K562 (cell line): ENCODE results near the gene SCAMP5. TPM values are rescaled to one million over a fixed set of nuclear protein-coding genes. Genes with fewer than 3 reads are reported as not detected.

Experiments used
- ARID1B ChIP-seq: fragments of 450-650 bp; IDR thresholded peaks from 2 replicates; pipeline ENCODE4 v1.6.1; 2016; ENCODE audit warnings: antibody characterized with exemption, mild to moderate bottlenecking, inconsistent platforms
- BCL6 ChIP-seq: fragments of 250-450 bp; sonication (Bioruptor Pico); IDR thresholded peaks from 2 replicates; pipeline ENCODE4 v1.4.0; 2020
- BHLHE40 ChIP-seq: IDR thresholded peaks from 2 replicates; pipeline ENCODE4 v1.6.1; 2011; ENCODE audit warnings: low read length, improper control_type of control experiment
- CREM ChIP-seq: IDR thresholded peaks from 2 replicates; pipeline ENCODE4 v1.6.1; 2014; ENCODE audit warnings: antibody characterized with exemption, low read depth
- E2F1 ChIP-seq: sonication (generic); formaldehyde crosslinking; IDR thresholded peaks from 2 replicates; pipeline ENCODE4 v1.8.1; 2023; ENCODE audit warnings: mild to moderate bottlenecking, missing genetic modification reagents, moderate library complexity
- HINFP ChIP-seq: fragments of 450-650 bp; conservative IDR thresholded peaks from 2 replicates; pipeline ENCODE4 v1.6.1; 2016; ENCODE audit warnings: missing genetic modification characterization, low read depth, mild to moderate bottlenecking, control low read depth, missing compliant biosample characterization
- LARP7 ChIP-seq: fragments of 450-650 bp; IDR thresholded peaks from 2 replicates; pipeline ENCODE4 v1.6.1; 2016
- MYNN ChIP-seq, 2 experiments: sonication (generic); formaldehyde crosslinking in 1 of 2; IDR thresholded peaks; 2 replicates each; pipeline versions ENCODE4 v1.5.0 to v1.6.1; 2016 to 2020; ENCODE audit warnings: antibody characterized with exemption in 1 of 2, missing genetic modification reagents in 1 of 2
- NRF1 ChIP-seq, 2 experiments: fragments of 450-650 bp; IDR thresholded peaks in 1 of 2; conservative IDR thresholded peaks in 1 of 2; 2 replicates each; pipeline ENCODE4 v1.6.1; 2014; ENCODE audit warnings: mild to moderate bottlenecking in 2 of 2
- PHF20 ChIP-seq: fragments of 450-650 bp; IDR thresholded peaks from 2 replicates; pipeline ENCODE4 v1.6.1; 2018; ENCODE audit not compliant: partially characterized antibody
- POLR3A ChIP-seq: IDR thresholded peaks from 2 replicates; pipeline ENCODE4 v1.6.1; 2011; ENCODE audit warnings: borderline replicate concordance, mild to moderate bottlenecking, moderate library complexity; ENCODE audit not compliant: insufficient read length, insufficient read depth; ENCODE audit errors: extremely low read depth
- ZBTB49 ChIP-seq: sonication (generic); formaldehyde crosslinking; IDR thresholded peaks from 2 replicates; pipeline ENCODE4 v1.8.0; 2022; ENCODE audit warnings: missing genetic modification reagents, mild to moderate bottlenecking, borderline replicate concordance
- ZNF134 ChIP-seq: fragments of 250-450 bp; sonication (Bioruptor Pico); conservative IDR thresholded peaks from 2 replicates; pipeline ENCODE4 v1.4.0; 2020
- polyA plus RNA-seq, 8 experiments: library from polyadenylated mRNA; depleted of rRNA in 4 of 8; stranded (reverse) in 5 of 8; unstranded in 3 of 8; fragments of >200 nt; fragmentation: Nextera tagmentation in 2 of 8; fragmentation: Illumina TruSeq in 1 of 8; extraction: Ambion mirVana in 2 of 8; extraction: Trizol in 1 of 8; gene quantifications; 2 replicates each; pipeline versions ENCODE4 v1.2.1 to v1.2.3, GENCODE V29; 2011 to 2014; ENCODE audit warnings: inconsistent platforms in 1 of 8, missing spikeins in 1 of 8
- total RNA-seq, 7 experiments: library from RNA; depleted of rRNA in 6 of 7; stranded (reverse); fragments of >200 nt in 6 of 7; fragmentation: Illumina TruSeq in 2 of 7; extraction: Trizol in 2 of 7; gene quantifications; 2 replicates each; pipeline versions ENCODE4 v1.2.1 to v1.2.3, GENCODE V29; 2011 to 2021; ENCODE audit warnings: low replicate concordance in 1 of 7

The SCAMP5 gene
- total and polyA plus RNA-seq, 9 of the 15 experiments (the other 6 are each of a cell fraction or from before 2014, with no cell fraction given): 0.09 to 0.29 (median 0.19) TPM; not detected in 5

DNA sequence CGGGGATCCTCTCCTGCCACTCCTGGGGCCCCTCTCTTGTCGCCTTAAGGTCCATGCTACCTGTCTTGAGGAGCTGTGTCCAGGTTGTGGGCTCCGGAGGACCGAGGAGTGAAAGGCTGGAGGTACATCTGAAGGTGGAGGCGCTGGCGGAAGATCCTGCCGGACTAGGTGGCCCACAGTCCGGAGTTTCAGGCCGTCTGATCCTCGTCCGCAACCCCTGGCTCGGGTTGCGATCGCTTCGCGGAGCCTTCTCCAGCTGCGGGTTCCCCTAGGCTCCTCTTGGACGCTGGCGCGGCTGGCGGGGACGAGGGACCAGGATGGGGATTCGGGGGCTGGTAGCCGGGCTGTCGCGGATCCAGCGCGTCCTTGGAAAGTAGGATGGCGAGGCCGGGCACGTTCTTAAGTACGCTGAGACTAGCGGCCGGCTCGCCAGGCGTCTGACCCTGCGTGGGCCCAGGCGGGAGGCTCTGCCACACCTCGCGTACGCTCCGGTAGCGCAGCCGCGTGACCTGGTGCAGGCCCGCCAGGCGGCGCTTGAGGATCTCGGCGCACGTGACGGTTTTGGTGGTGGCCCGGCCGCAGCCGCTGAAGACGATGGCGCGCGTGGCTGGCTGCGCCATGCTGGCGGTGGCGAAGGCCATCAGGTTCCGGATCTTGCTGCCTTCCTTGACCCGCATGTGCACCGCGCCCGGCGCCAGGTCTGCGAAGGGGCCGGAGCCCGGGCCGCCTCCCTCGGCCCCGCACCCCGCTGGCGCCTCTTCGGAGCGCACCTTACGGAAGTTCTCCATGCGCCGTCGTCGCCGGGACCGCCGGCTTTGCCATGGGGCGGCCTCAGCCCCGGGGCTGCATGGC, 39.3 kb upstream of the SCAMP5 start (continued):
- TF ChIP-seq LARP7 (no peak), CREM (peak; percentile 85), PHF20 (peak; percentile 68), POLR3A (no peak), ZBTB49 (CRISPR knock-in tag) (peak; percentile 99), ZNF134 (CRISPR knock-in tag) (no peak), MYNN (IDR thresholded peaks at IDR 0.05) (no peak; the same call in 1 of the 2 replicates), MYNN (CRISPR knock-in tag; IDR thresholded peaks at IDR 0.05) (no peak), NRF1 (conservative IDR thresholded peaks at IDR 0.05 in 1 of 2, IDR thresholded peaks at IDR 0.05 in 1 of 2) (peak; percentile 63 to 73), HINFP (tag) (no peak), ARID1B (no peak), BHLHE40 (peak; percentile 99), E2F1 (CRISPR knock-in tag) (peak; percentile 98), BCL6 (no peak)
